Peyer's patch (tissue), 4 donors: Measurements from ENCODE around the gene MED12. TPM values are rescaled to one million over a fixed set of nuclear protein-coding genes. Genes with fewer than 3 reads are reported as not detected.

Experiments
- DNase-seq, 3 donors: peaks; one replicate each; pipeline ENCODE4 v3.0.0-alpha.2; 2017 to 2019
- H3K27ac ChIP-seq, 4 donors: fragments of 200-600 bp; sonication (generic); one replicate each; pipeline ENCODE4 v1.5.1; 2016 to 2019
- H3K27me3 ChIP-seq, 2 donors: fragments of 200-600 bp; sonication (generic); one replicate each; pipeline ENCODE4 v1.5.1; 2019
- H3K36me3 ChIP-seq, 3 donors: fragments of 200-600 bp; sonication (generic); one replicate each; pipeline ENCODE4 v1.5.1; 2016 to 2019
- H3K4me1 ChIP-seq, 4 donors: fragments of 200-600 bp; sonication (generic); one replicate each; pipeline ENCODE4 v1.5.1; 2016 to 2019
- H3K4me3 ChIP-seq, 4 donors: fragments of 200-600 bp; sonication (generic); 1 replicate in 3 of 4; 2 replicates in 1 of 4; pipeline ENCODE4 v1.5.1; 2016 to 2019; ENCODE audit warnings: mild to moderate bottlenecking in 1 of 4
- H3K9me3 ChIP-seq, 4 donors: fragments of 200-600 bp; sonication (generic); one replicate each; pipeline ENCODE4 v1.5.1; 2016 to 2019; ENCODE audit warnings: mild to moderate bottlenecking in 1 of 4
- CTCF ChIP-seq, 6 experiments: fragments of 450-650 bp in 4 of 6; fragments of 200-600 bp in 2 of 6; sonication (generic) in 1 of 6; IDR thresholded peaks; one replicate each; pipeline ENCODE4 v1.5.1; 2017 to 2019; ENCODE audit warnings: antibody characterized with exemption in 6 of 6, mild to moderate bottlenecking in 3 of 6, moderate library complexity in 1 of 6
- POLR2A ChIP-seq, 2 donors: fragments of 450-650 bp; IDR thresholded peaks; one replicate each; pipeline ENCODE4 v1.5.1; 2017; ENCODE audit warnings: antibody characterized with exemption in 2 of 2, mild to moderate bottlenecking in 2 of 2, moderate library complexity in 2 of 2
- total RNA-seq, 4 donors: library from RNA; depleted of rRNA; stranded (reverse); fragments of >200 nt; gene quantifications; one replicate each; pipeline ENCODE4 v1.1.0, GENCODE V29; 2016

MED12 gene
- total RNA-seq, 4 donors from 2014 or later: 38.5 to 87.0 (median 67.5) TPM

- H3K27ac ChIP-seq: no peak overlapping the region
- TF ChIP-seq POLR2A (IDR thresholded peaks at IDR 0.05) (no peak), CTCF (IDR thresholded peaks at IDR 0.05) (no peak)
- no peaks in the 10 kb centered on the region for H3K27me3 ChIP-seq
- no peak overlapping the region for H3K4me3 ChIP-seq
- H3K9me3 ChIP-seq: no peaks in the 10 kb centered on the region
- DNase-seq: no peak
- no peaks in the 10 kb centered on the region for H3K36me3 ChIP-seq
- H3K4me1 ChIP-seq: no peaks in the 10 kb centered on the region
Observed at GRCh38 chrX:71154641-71155040, 36.2 kb downstream of the MED12 start.

DNA sequence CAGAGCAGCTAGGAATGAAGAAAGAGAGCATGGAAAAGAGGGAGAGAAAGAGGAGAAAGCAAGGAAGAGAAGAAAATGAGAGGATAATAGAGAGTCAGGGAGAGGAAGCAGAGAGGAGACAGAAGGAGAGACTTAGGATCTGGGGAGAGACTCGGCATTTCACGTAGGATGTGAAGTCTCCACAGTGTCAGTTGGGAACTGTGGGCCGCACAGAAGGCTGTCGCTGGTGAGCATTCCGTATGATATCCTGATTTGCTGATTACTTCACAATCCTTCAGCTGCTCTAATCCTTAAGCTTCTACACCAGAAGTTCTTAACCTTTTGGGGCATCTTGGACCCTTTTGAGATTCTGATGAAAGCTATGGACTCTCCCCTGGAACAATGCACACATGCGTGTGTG lies 40.2 kb downstream of the MED12 start:
- no peaks in the 10 kb centered on the region for H3K4me1 ChIP-seq

DNA sequence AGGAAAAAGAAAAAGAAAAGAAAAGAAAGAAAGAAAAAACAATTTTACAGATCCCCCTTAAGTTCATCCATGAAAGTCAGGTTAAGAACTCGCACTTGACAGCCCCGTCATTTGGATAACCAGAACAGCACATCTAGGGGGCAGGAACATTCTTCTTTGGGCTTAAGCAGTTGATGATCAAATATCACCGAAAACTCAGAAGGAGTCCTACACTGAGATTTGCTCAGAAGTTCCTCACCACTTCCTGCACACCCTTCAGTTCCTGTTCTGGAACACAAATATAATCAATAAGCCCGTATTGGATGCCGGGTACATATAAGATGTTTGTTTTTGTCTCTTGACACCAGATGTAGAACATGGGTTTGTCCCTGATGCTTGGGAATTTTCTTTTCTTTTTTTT lies 40.9 kb downstream of the MED12 start:
- TF ChIP-seq POLR2A (IDR thresholded peaks at IDR 0.05): no peak
- TF ChIP-seq CTCF (IDR thresholded peaks at IDR 0.05): no peak
- H3K27ac ChIP-seq: no peak overlapping the region
- H3K4me3 ChIP-seq: no peak overlapping the region
- H3K9me3 ChIP-seq: no peaks in the 10 kb centered on the region
- no peaks in the 10 kb centered on the region for H3K36me3 ChIP-seq
- H3K4me1 ChIP-seq: no peaks in the 10 kb centered on the region
- no peak for DNase-seq
- no peaks in the 10 kb centered on the region for H3K27me3 ChIP-seq

More for the DNA sequence above, 40.2 kb downstream of the MED12 start:
- no peak overlapping the region for H3K4me3 ChIP-seq
- H3K9me3 ChIP-seq: no peaks in the 10 kb centered on the region
- DNase-seq: no peak
- TF ChIP-seq CTCF (IDR thresholded peaks at IDR 0.05) (no peak), POLR2A (IDR thresholded peaks at IDR 0.05) (no peak)
- no peak overlapping the region for H3K27ac ChIP-seq
- H3K27me3 ChIP-seq: no peaks in the 10 kb centered on the region
- H3K36me3 ChIP-seq: no peaks in the 10 kb centered on the region

- H3K27me3 ChIP-seq: no peaks in the 10 kb centered on the region
- H3K27ac ChIP-seq: no peak overlapping the region
- no peaks in the 10 kb centered on the region for H3K9me3 ChIP-seq
- TF ChIP-seq CTCF (IDR thresholded peaks at IDR 0.05) (no peak), POLR2A (IDR thresholded peaks at IDR 0.05) (no peak)
- no peaks in the 10 kb centered on the region for H3K4me1 ChIP-seq
- no peak overlapping the region for H3K4me3 ChIP-seq
- DNase-seq: no peak
- no peaks in the 10 kb centered on the region for H3K36me3 ChIP-seq
Observed at GRCh38 chrX:71160475-71160874, 42.1 kb downstream of the MED12 start.

DNA sequence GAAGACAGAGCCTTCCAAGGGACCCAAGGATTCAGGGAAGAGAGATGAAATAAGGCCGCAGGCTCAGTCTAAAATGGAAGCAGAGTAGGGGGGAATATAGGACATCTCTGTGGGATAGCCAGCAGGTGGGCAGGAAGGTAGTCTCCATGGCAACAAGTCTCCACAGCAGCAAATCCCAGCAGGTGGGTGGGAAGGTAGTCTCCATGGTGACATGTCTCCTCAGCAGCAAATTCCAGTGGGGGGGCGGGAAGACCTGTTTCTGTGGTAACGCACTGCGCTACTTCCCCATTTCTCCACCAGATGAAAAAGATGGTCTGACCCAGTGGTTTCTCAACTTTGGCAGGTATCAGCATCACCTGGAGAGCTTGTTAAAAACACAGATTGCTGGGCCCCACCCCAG lies 44.6 kb downstream of the MED12 start:
- Histone ChIP-seq H3K27ac (no peak overlapping the region), H3K36me3 (no peaks in the 10 kb centered on the region), H3K4me1 (no peaks in the 10 kb centered on the region), H3K4me3 (no peak overlapping the region), H3K27me3 (no peaks in the 10 kb centered on the region), H3K9me3 (no peaks in the 10 kb centered on the region)
- no peak for DNase-seq
- TF ChIP-seq POLR2A (IDR thresholded peaks at IDR 0.05): no peak
- TF ChIP-seq CTCF (IDR thresholded peaks at IDR 0.05): no peak

- no peak overlapping the region for H3K27ac ChIP-seq
- no peaks in the 10 kb centered on the region for H3K9me3 ChIP-seq
- H3K27me3 ChIP-seq: no peaks in the 10 kb centered on the region
- H3K4me1 ChIP-seq: no peaks in the 10 kb centered on the region
- no peaks in the 10 kb centered on the region for H3K36me3 ChIP-seq
- TF ChIP-seq POLR2A (IDR thresholded peaks at IDR 0.05) (no peak), CTCF (IDR thresholded peaks at IDR 0.05) (no peak)
- DNase-seq: no peak
- H3K4me3 ChIP-seq: no peak overlapping the region
Observed at GRCh38 chrX:71164071-71164470, 45.7 kb downstream of the MED12 start.
